ENCODE measurements around the gene DGKD. TPM values are rescaled to one million over a fixed set of nuclear protein-coding genes. Genes with fewer than 3 reads are reported as not detected.

DGKD gene
- total RNA-seq, 6 experiments from 2014 or later, result 6.5 to 16.6 (median 14.2) TPM

DNA sequence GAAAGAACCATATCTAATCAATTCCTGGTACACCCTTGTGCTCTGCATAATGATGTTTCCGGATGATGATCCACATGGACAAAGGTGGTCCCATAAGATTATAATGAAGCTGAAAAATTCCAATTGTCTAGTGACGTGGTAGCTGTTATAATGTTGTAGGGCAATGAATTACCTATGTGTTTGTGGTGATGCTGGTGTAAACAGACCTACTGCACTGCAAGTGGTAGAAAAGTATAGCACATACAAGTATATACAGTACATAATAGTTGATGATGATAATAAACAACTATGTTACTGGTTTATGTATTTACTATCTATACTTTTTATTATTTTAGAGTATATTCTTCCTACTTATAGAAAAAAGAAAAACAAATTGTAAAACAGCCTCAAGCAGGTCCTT is 8.4 kb downstream of the DGKD start:
- 59% methylated on average over 2 of the region's 2 CpGs for WGBS (ENCODE audit: insufficient coverage, low coverage, low lambda C conversion rate, missing lambda C conversion rate)
- TF ChIP-seq, protein P1, sequence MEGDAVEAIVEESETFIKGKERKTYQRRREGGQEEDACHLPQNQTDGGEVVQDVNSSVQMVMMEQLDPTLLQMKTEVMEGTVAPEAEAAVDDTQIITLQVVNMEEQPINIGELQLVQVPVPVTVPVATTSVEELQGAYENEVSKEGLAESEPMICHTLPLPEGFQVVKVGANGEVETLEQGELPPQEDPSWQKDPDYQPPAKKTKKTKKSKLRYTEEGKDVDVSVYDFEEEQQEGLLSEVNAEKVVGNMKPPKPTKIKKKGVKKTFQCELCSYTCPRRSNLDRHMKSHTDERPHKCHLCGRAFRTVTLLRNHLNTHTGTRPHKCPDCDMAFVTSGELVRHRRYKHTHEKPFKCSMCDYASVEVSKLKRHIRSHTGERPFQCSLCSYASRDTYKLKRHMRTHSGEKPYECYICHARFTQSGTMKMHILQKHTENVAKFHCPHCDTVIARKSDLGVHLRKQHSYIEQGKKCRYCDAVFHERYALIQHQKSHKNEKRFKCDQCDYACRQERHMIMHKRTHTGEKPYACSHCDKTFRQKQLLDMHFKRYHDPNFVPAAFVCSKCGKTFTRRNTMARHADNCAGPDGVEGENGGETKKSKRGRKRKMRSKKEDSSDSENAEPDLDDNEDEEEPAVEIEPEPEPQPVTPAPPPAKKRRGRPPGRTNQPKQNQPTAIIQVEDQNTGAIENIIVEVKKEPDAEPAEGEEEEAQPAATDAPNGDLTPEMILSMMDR (IDR thresholded peaks at IDR 0.05), result no peak
- TF ChIP-seq POLR2A (IDR thresholded peaks at IDR 0.05), result no peak
- no peak overlapping the region for H3K4me3 ChIP-seq

DNA sequence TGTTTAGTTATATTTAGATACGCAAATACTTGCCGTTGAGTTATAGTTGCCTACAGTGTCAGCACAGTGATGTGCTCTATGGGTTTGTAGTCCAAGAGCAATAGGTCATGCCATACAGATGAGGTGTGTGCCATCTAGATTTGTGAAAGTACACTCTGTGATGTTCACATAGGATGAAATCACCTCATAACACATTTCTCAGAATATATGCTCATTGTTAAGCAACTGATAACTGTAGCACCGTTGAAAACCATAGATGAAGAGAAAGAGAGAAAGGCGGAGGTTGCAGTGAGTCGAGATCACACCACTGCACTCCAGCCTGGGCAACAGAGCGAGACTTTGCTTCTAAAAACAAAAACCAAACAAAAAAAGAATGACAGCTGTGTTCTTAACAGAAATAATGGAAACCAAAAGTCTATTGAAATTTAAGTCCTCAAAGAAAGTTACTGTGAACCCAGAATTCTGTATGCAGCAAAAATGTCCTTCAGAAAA is 9.5 kb downstream of the DGKD start:
- Histone ChIP-seq H3K27me3 (no peaks in the 10 kb centered on the region), H3K27ac (no peak overlapping the region), H3K4me1 (no peaks in the 10 kb centered on the region), H3K36me3 (no peaks in the 10 kb centered on the region), H3K4me3 (no peak overlapping the region), H3K9me3 (no peaks in the 10 kb centered on the region)
- no peak for ATAC-seq
- intact Hi-C loops (cut with DNase I), result no loop called here
- 82% methylated on average over 6 of the region's 6 CpGs for WGBS (ENCODE audit: insufficient coverage, low coverage, low lambda C conversion rate, missing lambda C conversion rate)
- DNase-seq, result no peak
- TF ChIP-seq, protein P1 (IDR thresholded peaks at IDR 0.05), result no peak
- TF ChIP-seq POLR2A (IDR thresholded peaks at IDR 0.05), result no peak

More for the DNA sequence above, 8.4 kb downstream of the DGKD start:
- Histone ChIP-seq H3K9me3 (no peaks in the 10 kb centered on the region), H3K27me3 (no peaks in the 10 kb centered on the region), H3K27ac (no peak overlapping the region), H3K4me1 (no peaks in the 10 kb centered on the region), H3K36me3 (no peaks in the 10 kb centered on the region)
- ATAC-seq, result no peak
- no peak for DNase-seq
- intact Hi-C loops (cut with DNase I), result no loop called here

DNA sequence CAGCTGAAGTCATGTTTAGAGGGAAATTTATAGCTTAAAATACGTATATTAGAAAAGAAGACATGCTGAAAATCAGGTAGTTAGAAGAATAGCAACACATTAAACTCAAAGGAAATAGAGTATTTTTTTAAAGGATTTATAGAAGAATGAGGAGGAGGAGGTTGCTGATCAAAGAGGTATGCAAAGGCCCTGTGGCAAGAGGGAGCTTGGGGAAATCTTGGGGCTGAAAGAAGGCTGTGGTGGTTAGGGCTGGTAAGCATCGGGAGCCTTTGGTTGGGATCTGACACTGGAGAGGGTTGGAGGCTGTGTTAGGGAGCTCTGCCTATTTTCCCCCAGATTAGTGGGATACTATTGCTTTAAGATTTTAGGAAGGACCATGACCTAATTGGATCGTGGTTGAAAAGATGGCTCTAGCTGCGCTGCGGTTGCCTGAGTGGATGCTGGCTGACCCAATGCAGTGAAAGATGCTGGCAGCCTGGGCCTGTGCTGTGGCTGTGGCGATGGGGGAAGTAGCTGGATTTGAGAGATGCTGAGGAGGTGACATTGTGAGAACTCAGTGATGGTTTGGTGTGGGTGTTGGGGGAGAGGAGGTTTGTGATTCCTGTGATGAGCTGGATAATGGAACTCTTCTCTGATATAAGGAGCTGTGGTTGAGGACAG is 11.7 kb downstream of the DGKD start:
- no peak for ATAC-seq
- Histone ChIP-seq H3K36me3 (no peaks in the 10 kb centered on the region), H3K27ac (no peak overlapping the region), H3K9me3 (no peaks in the 10 kb centered on the region), H3K4me1 (no peaks in the 10 kb centered on the region), H3K4me3 (no peak overlapping the region), H3K27me3 (no peaks in the 10 kb centered on the region)
- intact Hi-C loops (cut with DNase I), result no loop called here
- WGBS (ENCODE audit: insufficient coverage, low coverage, low lambda C conversion rate, missing lambda C conversion rate), result 83% methylated on average over 4 of the region's 6 CpGs
- TF ChIP-seq, protein P1 (IDR thresholded peaks at IDR 0.05), result no peak
- TF ChIP-seq POLR2A (IDR thresholded peaks at IDR 0.05), result no peak
- DNase-seq, result no peak

DNA sequence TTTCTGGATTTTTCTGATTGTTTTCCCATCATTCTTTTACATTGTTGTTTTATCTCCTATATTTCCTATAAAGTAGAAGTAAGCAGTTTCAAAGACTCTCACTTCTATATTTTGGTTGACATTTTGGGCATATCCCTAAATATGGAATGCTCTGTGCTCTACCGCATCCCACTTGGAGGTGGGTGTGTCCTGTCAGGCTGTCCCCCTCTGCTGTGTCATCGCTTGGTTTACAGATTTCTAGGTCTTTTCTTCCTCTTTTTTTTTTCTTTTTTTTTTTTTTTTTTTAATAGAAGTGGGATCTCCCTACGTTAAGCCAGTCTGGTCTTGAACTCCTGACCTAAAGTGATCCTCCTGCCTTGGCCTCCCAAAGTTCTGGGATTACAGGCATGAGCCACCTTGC is 13.3 kb downstream of the DGKD start:
- TF ChIP-seq, protein P1 (IDR thresholded peaks at IDR 0.05), result no peak
- no peak for TF ChIP-seq POLR2A (IDR thresholded peaks at IDR 0.05)
- WGBS (ENCODE audit: insufficient coverage, low coverage, low lambda C conversion rate, missing lambda C conversion rate), result 70% methylated on average over 3 of the region's 3 CpGs
- Histone ChIP-seq H3K4me3 (no peak overlapping the region), H3K27ac (no peak overlapping the region), H3K9me3 (no peaks in the 10 kb centered on the region), H3K36me3 (no peaks in the 10 kb centered on the region), H3K27me3 (no peaks in the 10 kb centered on the region), H3K4me1 (no peaks in the 10 kb centered on the region)
- no peak for DNase-seq
- intact Hi-C loops (cut with DNase I), result no loop called here
- no peak for ATAC-seq
